Rectal smooth muscle tissue (tissue), 1 donor: Measurements from ENCODE around the gene RAB4A.
"Not testable (repeated sequence)": the region's sequence is repeated elsewhere in the genome, so short reads cannot be mapped to it uniquely, and the experiment has no call there.

Experiments
- H3K27ac ChIP-seq: one replicate; pipeline ENCODE4 v1.7.0; 2013; ENCODE audit warnings: low read depth, low read length, inconsistent platforms
- H3K27me3 ChIP-seq: one replicate; pipeline ENCODE4 v1.7.0; 2013; ENCODE audit warnings: low read length; ENCODE audit not compliant: control insufficient read depth, insufficient read depth
- H3K36me3 ChIP-seq: one replicate; pipeline ENCODE4 v1.7.0; 2013; ENCODE audit warnings: low read length; ENCODE audit not compliant: control insufficient read depth, insufficient read depth
- H3K4me1 ChIP-seq: one replicate; pipeline ENCODE4 v1.7.0; 2013; ENCODE audit warnings: low read length; ENCODE audit not compliant: control insufficient read depth, insufficient read depth
- H3K4me3 ChIP-seq: one replicate; pipeline ENCODE4 v1.7.0; 2013; ENCODE audit warnings: low read length
- H3K9ac ChIP-seq: one replicate; pipeline ENCODE4 v1.7.0; 2013; ENCODE audit warnings: low read length

The RAB4A gene

GRCh38 chr1:229280037-229280828 lies 9.3 kb downstream of the RAB4A start:
- Histone ChIP-seq H3K27me3 (no peaks in the 10 kb centered on the region), H3K4me1 (no peaks in the 10 kb centered on the region), H3K9ac (no peak overlapping the region), H3K4me3 (no peak overlapping the region), H3K36me3 (no peaks in the 10 kb centered on the region), H3K27ac (no peak overlapping the region)

GRCh38 chr1:229280921-229281320 lies 10.0 kb downstream of the RAB4A start:
- H3K9ac ChIP-seq, result no peak overlapping the region
- H3K27me3 ChIP-seq, result no peaks in the 10 kb centered on the region
- no peaks in the 10 kb centered on the region for H3K4me1 ChIP-seq
- no peak overlapping the region for H3K4me3 ChIP-seq
- H3K36me3 ChIP-seq, result no peaks in the 10 kb centered on the region
- H3K27ac ChIP-seq, result no peak overlapping the region

GRCh38 chr1:229281339-229281926 lies 10.5 kb downstream of the RAB4A start:
- H3K9ac ChIP-seq, result no peak overlapping the region
- H3K36me3 ChIP-seq, result no peaks in the 10 kb centered on the region
- no peaks in the 10 kb centered on the region for H3K27me3 ChIP-seq
- H3K4me1 ChIP-seq, result no peaks in the 10 kb centered on the region
- no peak overlapping the region for H3K4me3 ChIP-seq
- no peak overlapping the region for H3K27ac ChIP-seq

- no peaks in the 10 kb centered on the region for H3K4me1 ChIP-seq
- no peak overlapping the region for H3K27ac ChIP-seq
- H3K36me3 ChIP-seq, result no peaks in the 10 kb centered on the region
- H3K27me3 ChIP-seq, result no peaks in the 10 kb centered on the region
- no peak overlapping the region for H3K4me3 ChIP-seq
- H3K9ac ChIP-seq, result no peak overlapping the region
Observed at GRCh38 chr1:229282295-229282823, 11.4 kb downstream of the RAB4A start.

GRCh38 chr1:229283183-229283611 lies 12.3 kb downstream of the RAB4A start:
- Histone ChIP-seq H3K9ac (no peak overlapping the region), H3K4me3 (no peak overlapping the region), H3K36me3 (no peaks in the 10 kb centered on the region), H3K27ac (no peak overlapping the region), H3K27me3 (no peaks in the 10 kb centered on the region), H3K4me1 (no peaks in the 10 kb centered on the region)

GRCh38 chr1:229284887-229285286 lies 14.0 kb downstream of the RAB4A start:
- Histone ChIP-seq H3K36me3 (no peaks in the 10 kb centered on the region), H3K27ac (no peak overlapping the region), H3K27me3 (no peaks in the 10 kb centered on the region), H3K4me3 (no peak overlapping the region), H3K9ac (no peak overlapping the region), H3K4me1 (no peaks in the 10 kb centered on the region)

- Histone ChIP-seq H3K9ac (no peak overlapping the region), H3K4me3 (no peak overlapping the region), H3K27me3 (no peaks in the 10 kb centered on the region), H3K27ac (no peak overlapping the region), H3K4me1 (no peaks in the 10 kb centered on the region), H3K36me3 (no peaks in the 10 kb centered on the region)
Observed at GRCh38 chr1:229285440-229285839, 14.5 kb downstream of the RAB4A start.

- Histone ChIP-seq H3K36me3 (no peaks in the 10 kb centered on the region), H3K27ac (no peak overlapping the region), H3K4me1 (no peaks in the 10 kb centered on the region)
Observed at GRCh38 chr1:229286099-229286766, 15.3 kb downstream of the RAB4A start.

GRCh38 chr1:229287267-229287666 lies 16.4 kb downstream of the RAB4A start:
- no peak overlapping the region for H3K27ac ChIP-seq
- no peaks in the 10 kb centered on the region for H3K4me1 ChIP-seq
- no peak overlapping the region for H3K4me3 ChIP-seq
- H3K27me3 ChIP-seq, result no peaks in the 10 kb centered on the region
- no peaks in the 10 kb centered on the region for H3K36me3 ChIP-seq
- no peak overlapping the region for H3K9ac ChIP-seq

More at GRCh38 chr1:229286099-229286766, 15.3 kb downstream of the RAB4A start:
- Histone ChIP-seq H3K9ac (no peak overlapping the region), H3K4me3 (no peak overlapping the region), H3K27me3 (no peaks in the 10 kb centered on the region)

- H3K27ac ChIP-seq, result no peak overlapping the region
- no peaks in the 10 kb centered on the region for H3K27me3 ChIP-seq
- no peaks in the 10 kb centered on the region for H3K36me3 ChIP-seq
- H3K9ac ChIP-seq, result no peak overlapping the region
- no peak overlapping the region for H3K4me3 ChIP-seq
- no peaks in the 10 kb centered on the region for H3K4me1 ChIP-seq
Observed at GRCh38 chr1:229288516-229288915, 17.6 kb downstream of the RAB4A start.

- not testable (repeated sequence) for H3K27ac ChIP-seq, H3K4me3 ChIP-seq, H3K4me1 ChIP-seq, H3K36me3 ChIP-seq, H3K9ac ChIP-seq, H3K27me3 ChIP-seq
Observed at GRCh38 chr1:229291686-229292085, 20.8 kb downstream of the RAB4A start.

GRCh38 chr1:229293528-229294204 lies 22.8 kb downstream of the RAB4A start:
- Histone ChIP-seq H3K4me1 (no peaks in the 10 kb centered on the region), H3K27me3 (no peaks in the 10 kb centered on the region), H3K36me3 (peaks cover 3% of the 10 kb centered on the region), H3K9ac (no peak overlapping the region), H3K4me3 (no peak overlapping the region), H3K27ac (no peak overlapping the region)
